Endothelial cell of umbilical vein (primary cell): ENCODE results near the gene ZNF627. TPM values are rescaled to one million over a fixed set of nuclear protein-coding genes. Genes with fewer than 3 reads are reported as not detected.

ENCODE experiments used
- BruUV-seq: library from RNA; stranded (reverse); fragments of 400-500 nt; replicated peaks from 2 replicates; lab custom pipeline; 2021; lab: Mats Ljungman, UMichigan
- CTCF ChIA-PET: fragments of 300-600, 350-600 bp; sonication (Branson Sonifier 250); formaldehyde crosslinking; loops from one replicate; lab custom pipeline; 2021; ENCODE audit warnings: antibody characterized with exemption, inconsistent platforms; lab: Charles Lee
- POLR2A ChIA-PET: fragments of 300-600, 350-600 bp; sonication (Branson Sonifier 250); formaldehyde crosslinking; loops from one replicate; lab custom pipeline; 2021; ENCODE audit warnings: antibody characterized with exemption, inconsistent platforms; lab: Charles Lee
- DNase-seq: peaks from one replicate; pipeline ENCODE4 v3.0.0-alpha.2; 2011; ENCODE audit warnings: low read depth, low spot score
- FAIRE-seq: peaks from 2 replicates; lab custom pipeline; 2011; peaks lifted over from hg19 to GRCh38; lab: Jason Lieb, UNC
- H2AFZ ChIP-seq: 2 replicates; pipeline ENCODE4 v1.6.0; 2012; ENCODE audit warnings: low read depth, low read length, control low read depth, inconsistent platforms
- H3K27ac ChIP-seq: 2 replicates; pipeline ENCODE4 v1.5.1; 2011; ENCODE audit warnings: low read depth, mild to moderate bottlenecking, control low read depth, low read length, moderate library complexity; ENCODE audit not compliant: insufficient read depth
- H3K27me3 ChIP-seq, 2 experiments: 2 replicates each; pipeline versions ENCODE4 v1.6.0 to v1.6.1; 2011; ENCODE audit warnings: low read length in 2 of 2, mixed read lengths in 1 of 2; ENCODE audit not compliant: control insufficient read depth in 2 of 2, insufficient read depth in 2 of 2
- H3K36me3 ChIP-seq, 2 experiments: 2 replicates in 1 of 2; 3 replicates in 1 of 2; pipeline ENCODE4 v1.5.1; 2011; ENCODE audit warnings: low read length in 2 of 2, mild to moderate bottlenecking in 1 of 2, moderate library complexity in 1 of 2; ENCODE audit not compliant: control insufficient read depth in 2 of 2, insufficient read depth in 2 of 2; ENCODE audit errors: extremely low read depth in 1 of 2
- H3K4me1 ChIP-seq: 3 replicates; pipeline ENCODE4 v1.5.1; 2011; ENCODE audit warnings: mild to moderate bottlenecking, low read length; ENCODE audit not compliant: control insufficient read depth, insufficient read depth; ENCODE audit errors: extremely low read depth
- H3K4me2 ChIP-seq: 2 replicates; pipeline ENCODE4 v1.6.1; 2011; ENCODE audit warnings: low read length, control low read depth, mixed read lengths; ENCODE audit not compliant: insufficient read depth
- H3K4me3 ChIP-seq, 3 experiments: fragments of 200-600 bp in 1 of 3; sonication (generic), shearing (Covaris generic) in 1 of 3; replicated peaks in 1 of 3; 2 replicates each; pipeline ENCODE4 v1.5.1; 2011 to 2016; ENCODE audit warnings: control low read depth in 3 of 3, low read length in 3 of 3, mild to moderate bottlenecking in 2 of 3, inconsistent platforms in 1 of 3, low read depth in 1 of 3, moderate library complexity in 1 of 3; ENCODE audit not compliant: insufficient read depth in 1 of 3
- H3K79me2 ChIP-seq: 2 replicates; pipeline ENCODE4 v1.6.0; 2012; ENCODE audit warnings: low read length, inconsistent platforms; ENCODE audit not compliant: control insufficient read depth, insufficient read depth
- H3K9ac ChIP-seq: replicated peaks from 2 replicates; pipeline ENCODE3; 2011; ENCODE audit warnings: low read length, control low read depth; ENCODE audit not compliant: insufficient read depth; ENCODE audit errors: extremely low read depth
- H3K9me1 ChIP-seq: replicated peaks from 3 replicates; pipeline ENCODE4 v1.6.0; 2011; ENCODE audit warnings: mild to moderate bottlenecking, low read length; ENCODE audit not compliant: control insufficient read depth, insufficient read depth; ENCODE audit errors: extremely low read depth
- H3K9me3 ChIP-seq: replicated peaks from 2 replicates; pipeline ENCODE4 v1.5.1; 2012; ENCODE audit warnings: low read length, inconsistent platforms; ENCODE audit not compliant: control insufficient read depth, insufficient read depth
- H4K20me1 ChIP-seq: replicated peaks from 2 replicates; pipeline ENCODE3; 2011; ENCODE audit warnings: mild to moderate bottlenecking, low read length; ENCODE audit not compliant: control insufficient read depth, insufficient read depth; ENCODE audit errors: extremely low read depth
- CTCF ChIP-seq, 2 donors: IDR thresholded peaks; 1 replicate in 1 of 2; 2 replicates in 1 of 2; pipeline ENCODE4 v1.5.1; 2011; ENCODE audit warnings: low read length in 2 of 2, mild to moderate bottlenecking in 2 of 2, moderate library complexity in 2 of 2, control low read depth in 1 of 2, inconsistent platforms in 1 of 2, low read depth in 1 of 2; ENCODE audit not compliant: insufficient read depth in 1 of 2; ENCODE audit errors: extremely low read depth in 1 of 2
- EZH2 ChIP-seq: IDR thresholded peaks from 2 replicates; pipeline ENCODE4 v1.6.1; 2012; ENCODE audit warnings: borderline replicate concordance, low read depth, mild to moderate bottlenecking, moderate library complexity, low read length, inconsistent platforms; ENCODE audit not compliant: severe bottlenecking
- FOS ChIP-seq: IDR thresholded peaks from 2 replicates; pipeline ENCODE4 v1.6.1; 2011; ENCODE audit warnings: mild to moderate bottlenecking, low read length, moderate library complexity, borderline replicate concordance; ENCODE audit not compliant: insufficient read depth
- GATA2 ChIP-seq: IDR thresholded peaks from 2 replicates; pipeline ENCODE4 v1.7.0; 2011; ENCODE audit warnings: low read depth, mild to moderate bottlenecking, moderate library complexity, mixed read lengths, low read length; ENCODE audit not compliant: insufficient read length, insufficient read depth
- JUN ChIP-seq: IDR thresholded peaks from 2 replicates; pipeline ENCODE4 v1.6.1; 2011; ENCODE audit warnings: borderline replicate concordance, low read depth; ENCODE audit not compliant: insufficient read length, insufficient read depth
- MAX ChIP-seq: IDR thresholded peaks from 2 replicates; pipeline ENCODE4 v1.6.1; 2011; ENCODE audit not compliant: insufficient read depth, insufficient read length
- MYC ChIP-seq: IDR thresholded peaks from one replicate; pipeline ENCODE4 v1.6.1; 2011; ENCODE audit warnings: mild to moderate bottlenecking, low read depth, low read length
- POLR2A ChIP-seq: IDR thresholded peaks from 2 replicates; pipeline ENCODE4 v1.6.1; 2012; ENCODE audit warnings: low read depth, mild to moderate bottlenecking, control low read depth, low read length
- POLR2AphosphoS5 ChIP-seq: IDR thresholded peaks from 2 replicates; pipeline ENCODE4 v1.6.1; 2012; ENCODE audit warnings: low read depth, mild to moderate bottlenecking, control low read depth, low read length, moderate library complexity; ENCODE audit not compliant: insufficient read depth
- dilution Hi-C: fragments of 300-500 bp; cut with MboI; formaldehyde crosslinking; loops from one replicate; pipeline ENCODE4 v1.15.0; 2019; ENCODE audit warnings: low sequenced_read_pairs; ENCODE audit not compliant: extremely low pct_ligation_motif_present
- intact Hi-C: fragments of 100-400 bp; cut with micrococcal nuclease; formaldehyde crosslinking; loops from one replicate; pipeline ENCODE4 v1.10.0; 2022
- polyA plus RNA-seq, 4 experiments: library from polyadenylated mRNA; depleted of rRNA in 3 of 4; stranded (reverse) in 3 of 4; unstranded in 1 of 4; fragments of >200 nt; gene quantifications; 2 replicates each; pipeline versions ENCODE4 v1.2.1 to v1.2.3, GENCODE V29; 2011 to 2012; ENCODE audit warnings: missing spikeins in 1 of 4
- total RNA-seq: library from RNA; stranded (reverse); gene quantifications from 2 replicates; pipeline ENCODE4 v1.2.3, GENCODE V29; 2021

The ZNF627 gene
- total and polyA plus RNA-seq, 2 donors (not counting 3 experiments of a cell fraction or from before 2014, with no cell fraction given), result 5.6 to 9.7 TPM

DNA sequence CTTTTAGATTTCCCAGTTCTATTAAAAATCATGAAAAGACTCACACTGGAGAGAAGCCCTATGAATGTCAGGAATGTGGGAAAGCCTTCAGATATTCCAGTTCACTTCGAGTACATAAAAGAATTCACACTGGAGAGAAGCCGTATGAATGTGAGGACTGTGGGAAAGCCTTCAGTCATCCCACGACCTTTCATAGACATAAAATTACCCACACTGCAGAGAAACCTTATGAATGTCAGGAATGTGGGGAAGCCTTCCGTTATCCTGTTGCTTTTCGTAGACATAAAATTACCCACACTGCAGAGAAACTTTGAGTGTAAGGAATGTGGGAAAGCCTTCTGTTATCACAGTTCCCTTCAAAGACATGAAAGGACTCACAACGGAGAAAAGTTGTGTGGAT, 55.2 kb downstream of the ZNF627 start:
- FAIRE-seq, result no peak
- dilution Hi-C loops (no loop called here), intact Hi-C loops (no loop called here)
- TF ChIP-seq CTCF (IDR thresholded peaks at IDR 0.05; ENCODE audit: extremely low read depth in 1 of 2, insufficient read depth in 1 of 2, low read depth in 1 of 2, low read length in 2 of 2) (no peak), JUN (no peak), POLR2A (no peak), GATA2 (no peak), EZH2 (no peak), MAX (no peak), FOS (no peak), MYC (no peak), POLR2AphosphoS5 (no peak)
- Histone ChIP-seq H3K27me3 (no peaks in the 10 kb centered on the region), H4K20me1 (no peaks in the 10 kb centered on the region), H3K36me3 (peaks cover 2 to 4% of the 10 kb centered on the region in 2 experiments), H3K9me1 (no peaks in the 10 kb centered on the region), H2AFZ (no peak overlapping the region), H3K4me2 (no peak overlapping the region), H3K4me1 (no peaks in the 10 kb centered on the region), H3K9me3 (peaks cover 10% of the 10 kb centered on the region), H3K9ac (no peak overlapping the region), H3K27ac (no peak overlapping the region), H3K4me3 (no peak overlapping the region), H3K79me2 (no peaks in the 10 kb centered on the region)
- POLR2A ChIA-PET, result no interaction called here
- CTCF ChIA-PET, result no interaction called here
- DNase-seq, result no peak
- BruUV-seq, result no TSS peak
